ENCODE results near the gene ZNF571. TPM values are rescaled to one million over a fixed set of nuclear protein-coding genes. Genes with fewer than 3 reads are reported as not detected.
A peak's percentile ranks its signal among the peaks of the same experiment; 100 is the strongest.

The ZNF571 gene
- 7.3 TPM for total RNA-seq

GRCh38 chr19:37594304-37594981, at the start of gene ZNF571, which contains the start of gene ZNF540:
Gene ZNF571, minus strand, starts transcription at chr19:37594792. Its CDS starts 8,116 bp downstream, at chr19:37586676.
Gene ZNF540, plus strand, starts transcription at chr19:37594876. Its CDS starts 3,572 bp downstream, at chr19:37598448.
- DNase-seq (ENCODE audit: low spot score) = peak; percentile 96

GRCh38 chr19:37635076-37636056, 40.8 kb upstream of the ZNF571 start:
- no peak for DNase-seq (ENCODE audit: low spot score)

GRCh38 chr19:37594982-37595382, 390 bp upstream of the ZNF571 start:
- DNase-seq (ENCODE audit: low spot score) = peak; percentile 73

- DNase-seq (ENCODE audit: low spot score) = no peak
These were observed 642 bp downstream of the ZNF571 start for GRCh38 chr19:37593996-37594303.

- DNase-seq (ENCODE audit: low spot score) = no peak
These were observed 11.3 kb downstream of the ZNF571 start for GRCh38 chr19:37583340-37583739.

GRCh38 chr19:37572203-37572602, 22.4 kb downstream of the ZNF571 start:
- no peak for DNase-seq (ENCODE audit: low spot score)

GRCh38 chr19:37565370-37565669, 29.3 kb downstream of the ZNF571 start:
- DNase-seq (ENCODE audit: low spot score) = no peak

GRCh38 chr19:37564624-37565369, 29.8 kb downstream of the ZNF571 start:
- no peak for DNase-seq (ENCODE audit: low spot score)

GRCh38 chr19:37563518-37563917, 31.1 kb downstream of the ZNF571 start:
- DNase-seq (ENCODE audit: low spot score) = no peak

GRCh38 chr19:37551129-37551993, 43.2 kb downstream of the ZNF571 start:
- peak; percentile 27 for DNase-seq (ENCODE audit: low spot score)

GRCh38 chr19:37537391-37537947, 57.1 kb downstream of the ZNF571 start:
- no peak for DNase-seq (ENCODE audit: low spot score)

- no peak for DNase-seq (ENCODE audit: low spot score)
These were observed 74.7 kb downstream of the ZNF571 start for GRCh38 chr19:37519890-37520289.

Other genes with a start within 250 kb of the ZNF571 start
- gene ZNF527, start 223.7 kb downstream of the ZNF571 start, total RNA-seq = 5.9 TPM
- gene ZNF569, start 127.3 kb downstream of the ZNF571 start, total RNA-seq = 7.0 TPM
- gene ZNF570, start 125.4 kb downstream of the ZNF571 start, total RNA-seq = 7.7 TPM
- gene ZNF793, start 87.9 kb downstream of the ZNF571 start, total RNA-seq = 10.8 TPM
- gene ZNF540, start 84 bp upstream of the ZNF571 start, total RNA-seq = 3.1 TPM
- 16.0 TPM for gene ZFP30, start 60.7 kb upstream of the ZNF571 start, total RNA-seq
- gene ZNF607, start 125.0 kb upstream of the ZNF571 start, total RNA-seq = 15.3 TPM
- gene ZNF573, start 184.8 kb upstream of the ZNF571 start, total RNA-seq = 8.3 TPM